Limb (tissue), 2 donors: ENCODE results near the gene ZNF454.

Experiments used
- DNase-seq, 2 donors: peaks; one replicate each; pipeline ENCODE4 v3.0.0-alpha.2; 2016; ENCODE audit errors: extremely low spot score in 2 of 2

Gene ZNF454

GRCh38 chr5:178940569-178941360, at the start of gene ZNF454:
Gene ZNF454 (plus strand): TSS chr5:178941198. CDS start chr5:178942792, 1,594 bp downstream.
- peak; percentile 94 to 95 for DNase-seq

GRCh38 chr5:178895615-178896571, 45.1 kb upstream of the ZNF454 start, which contains the start of gene ZFP2:
Gene ZFP2 (plus strand): TSS chr5:178895913. CDS start chr5:178931314, 35,401 bp downstream.
- peak; percentile 65 to 84 for DNase-seq

GRCh38 chr5:178899289-178899688, 41.7 kb upstream of the ZNF454 start:
- no peak for DNase-seq

- DNase-seq, result no peak
Observed at GRCh38 chr5:178902849-178903248, 38.1 kb upstream of the ZNF454 start.

GRCh38 chr5:178931846-178932760, 8.9 kb upstream of the ZNF454 start:
- DNase-seq, result no peak

GRCh38 chr5:178941361-178941760, 363 bp downstream of the ZNF454 start:
- DNase-seq, result no peak

GRCh38 chr5:178965465-178966055, 24.6 kb downstream of the ZNF454 start:
- no peak for DNase-seq

GRCh38 chr5:178981381-178981780, 40.4 kb downstream of the ZNF454 start:
- DNase-seq, result no peak

GRCh38 chr5:178982941-178983340, 41.9 kb downstream of the ZNF454 start:
- DNase-seq, result no peak

GRCh38 chr5:178983728-178984127, 42.7 kb downstream of the ZNF454 start:
- no peak for DNase-seq

- DNase-seq, result no peak
Observed at GRCh38 chr5:178984145-178985072, 43.4 kb downstream of the ZNF454 start.

GRCh38 chr5:178986326-178986960, 45.4 kb downstream of the ZNF454 start:
- DNase-seq, result no peak

GRCh38 chr5:178988436-178989220, 47.6 kb downstream of the ZNF454 start:
- no peak for DNase-seq

GRCh38 chr5:178989311-178989710, 48.3 kb downstream of the ZNF454 start:
- DNase-seq, result no peak

- no peak for DNase-seq
Observed at GRCh38 chr5:178990491-178990890, 49.5 kb downstream of the ZNF454 start.

- DNase-seq, result no peak
Observed at GRCh38 chr5:178991190-178992145, 50.5 kb downstream of the ZNF454 start.

GRCh38 chr5:178992291-178992895, 51.4 kb downstream of the ZNF454 start:
- DNase-seq, result no peak
